ENCODE data around the gene CACNG7.

- TF ChIP-seq EZH2 (IDR thresholded peaks at IDR 0.05; ENCODE audit: borderline replicate concordance, low read length) (no peak), CTCF (conservative IDR thresholded peaks at IDR 0.05 in 1 of 2, IDR thresholded peaks at IDR 0.05 in 1 of 2; ENCODE audit: extremely low read depth in 1 of 2, insufficient read depth in 1 of 2, low read depth in 1 of 2, low read length in 2 of 2) (no peak)
These were observed 1.1 kb downstream of the CACNG7 start for GRCh38 chr19:53910170-53910518.

Measured in mammary epithelial cell (primary cell).